H9 (cell line): Measurements from ENCODE around the gene GCGR. TPM values are rescaled to one million over a fixed set of nuclear protein-coding genes. Genes with fewer than 3 reads are reported as not detected.

Experiments used
- DNase-seq: peaks from one replicate; pipeline ENCODE4 v3.0.0-alpha.2; 2017
- H2AFZ ChIP-seq: one replicate; pipeline ENCODE4 v1.6.1; 2013; ENCODE audit warnings: mild to moderate bottlenecking, low read length, control low read depth, moderate library complexity
- H2AK5ac ChIP-seq: 2 replicates; pipeline ENCODE4 v1.6.1; 2013; ENCODE audit warnings: low read length, control low read depth, mixed read lengths; ENCODE audit not compliant: insufficient read length
- H2BK120ac ChIP-seq: one replicate; pipeline ENCODE4 v1.6.1; 2013; ENCODE audit warnings: low read depth, mild to moderate bottlenecking, low read length, control low read depth, inconsistent platforms; ENCODE audit not compliant: poor library complexity, severe bottlenecking
- H2BK12ac ChIP-seq: 2 replicates; pipeline ENCODE4 v1.6.1; 2013; ENCODE audit warnings: low read length, control low read depth, mixed read lengths, low read depth; ENCODE audit not compliant: insufficient read length
- H2BK15ac ChIP-seq: 2 replicates; pipeline ENCODE4 v1.6.1; 2013; ENCODE audit warnings: low read depth, low read length, control low read depth
- H2BK20ac ChIP-seq: one replicate; pipeline ENCODE4 v1.6.1; 2013; ENCODE audit warnings: low read depth, mild to moderate bottlenecking, low read length, control low read depth, inconsistent platforms; ENCODE audit not compliant: poor library complexity, severe bottlenecking
- H2BK5ac ChIP-seq: 2 replicates; pipeline ENCODE4 v1.6.1; 2013; ENCODE audit warnings: low read length, control low read depth, mixed read lengths; ENCODE audit not compliant: insufficient read length
- H3K14ac ChIP-seq: 2 replicates; pipeline ENCODE4 v1.6.1; 2013; ENCODE audit warnings: low read length, control low read depth; ENCODE audit not compliant: insufficient read depth
- H3K18ac ChIP-seq: 2 replicates; pipeline ENCODE4 v1.6.1; 2013; ENCODE audit warnings: low read depth, mild to moderate bottlenecking, mixed read lengths, low read length, control low read depth; ENCODE audit not compliant: insufficient read length
- H3K23ac ChIP-seq: 2 replicates; pipeline ENCODE4 v1.6.1; 2013; ENCODE audit warnings: low read length, control low read depth, mixed read lengths, low read depth; ENCODE audit not compliant: insufficient read length
- H3K23me2 ChIP-seq: 2 replicates; pipeline ENCODE4 v1.6.1; 2013; ENCODE audit warnings: low read depth, mild to moderate bottlenecking, mixed read lengths, low read length, control low read depth; ENCODE audit not compliant: insufficient read length, poor library complexity, severe bottlenecking
- H3K27ac ChIP-seq: 2 replicates; pipeline ENCODE4 v1.5.1; 2013; ENCODE audit warnings: low read length, control low read depth, mixed read lengths, low read depth; ENCODE audit not compliant: insufficient read length
- H3K27me3 ChIP-seq: 2 replicates; pipeline ENCODE4 v1.6.1; 2013; ENCODE audit warnings: low read length, control low read depth, inconsistent platforms; ENCODE audit not compliant: insufficient read depth
- H3K4ac ChIP-seq: 2 replicates; pipeline ENCODE4 v1.6.1; 2013; ENCODE audit warnings: low read depth, mild to moderate bottlenecking, control low read depth, inconsistent platforms, low read length, moderate library complexity
- H3K4me1 ChIP-seq: 2 replicates; pipeline ENCODE4 v1.6.1; 2013; ENCODE audit warnings: low read length, control low read depth, inconsistent platforms; ENCODE audit not compliant: insufficient read depth
- H3K4me2 ChIP-seq: 2 replicates; pipeline ENCODE4 v1.6.1; 2013; ENCODE audit warnings: low read length, control low read depth, mixed read lengths; ENCODE audit not compliant: insufficient read length, insufficient read depth
- H3K56ac ChIP-seq: 2 replicates; pipeline ENCODE4 v1.6.1; 2013; ENCODE audit warnings: low read depth, mild to moderate bottlenecking, mixed read lengths, low read length, control low read depth; ENCODE audit not compliant: insufficient read length
- H3K79me1 ChIP-seq: 2 replicates; pipeline ENCODE4 v1.6.1; 2013; ENCODE audit warnings: low read depth, mild to moderate bottlenecking, moderate library complexity, low read length, control low read depth, inconsistent platforms; ENCODE audit not compliant: insufficient read depth, poor library complexity, severe bottlenecking
- H3K79me2 ChIP-seq: 2 replicates; pipeline ENCODE4 v1.6.1; 2013; ENCODE audit warnings: low read length, control low read depth, inconsistent platforms; ENCODE audit not compliant: insufficient read depth
- H3K9ac ChIP-seq: 2 replicates; pipeline ENCODE4 v1.6.1; 2013; ENCODE audit warnings: low read length, control low read depth, mixed read lengths; ENCODE audit not compliant: insufficient read length; ENCODE audit errors: extremely low read depth
- H3K9me3 ChIP-seq: one replicate; pipeline ENCODE4 v1.6.1; 2013; ENCODE audit warnings: low read depth, low read length, inconsistent platforms; ENCODE audit not compliant: control insufficient read depth
- H3T11ph ChIP-seq: one replicate; pipeline ENCODE4 v1.6.1; 2013; ENCODE audit warnings: mild to moderate bottlenecking, low read length, control low read depth, inconsistent platforms
- H4K20me1 ChIP-seq: one replicate; pipeline ENCODE4 v1.6.1; 2013; ENCODE audit not compliant: control insufficient read depth, insufficient read length, insufficient read depth
- H4K5ac ChIP-seq: 2 replicates; pipeline ENCODE4 v1.6.1; 2013; ENCODE audit warnings: low read depth, mild to moderate bottlenecking, mixed read lengths, low read length, control low read depth; ENCODE audit not compliant: insufficient read length
- H4K8ac ChIP-seq: replicated peaks from 2 replicates; pipeline ENCODE4 v1.6.1; 2013; ENCODE audit warnings: low read length, control low read depth, mixed read lengths, low read depth; ENCODE audit not compliant: insufficient read length
- H4K91ac ChIP-seq: 2 replicates; pipeline ENCODE4 v1.6.1; 2013; ENCODE audit warnings: low read depth, mild to moderate bottlenecking, moderate library complexity, mixed read lengths, low read length, control low read depth; ENCODE audit not compliant: insufficient read length
- H3K27ac Mint-ChIP-seq, 3 experiments: 2 replicates in 2 of 3; 3 replicates in 1 of 3; pipeline ENCODE4 v1.8.0; 2020 to 2021; ENCODE audit warnings: mixed read lengths in 3 of 3, mild to moderate bottlenecking in 1 of 3, moderate library complexity in 1 of 3
- H3K27me3 Mint-ChIP-seq: 2 replicates; pipeline ENCODE4 v1.8.0; 2021; ENCODE audit warnings: low read depth, mild to moderate bottlenecking, moderate library complexity, mixed read lengths
- H3K36me3 Mint-ChIP-seq, 3 experiments: 2 replicates in 2 of 3; 3 replicates in 1 of 3; pipeline ENCODE4 v1.8.0; 2020 to 2021; ENCODE audit warnings: low read depth in 3 of 3, mixed read lengths in 3 of 3; ENCODE audit not compliant: insufficient read depth in 1 of 3
- H3K4me1 Mint-ChIP-seq, 2 experiments: 2 replicates each; pipeline ENCODE4 v1.8.0; 2020; ENCODE audit warnings: mixed read lengths in 2 of 2
- H3K4me3 Mint-ChIP-seq, 2 experiments: 2 replicates in 1 of 2; 3 replicates in 1 of 2; pipeline ENCODE4 v1.8.0; 2020 to 2021; ENCODE audit warnings: mild to moderate bottlenecking in 2 of 2, mixed read lengths in 2 of 2, moderate library complexity in 1 of 2
- H3K9me3 Mint-ChIP-seq, 2 experiments: 2 replicates in 1 of 2; 3 replicates in 1 of 2; pipeline ENCODE4 v1.8.0; 2020; ENCODE audit warnings: mild to moderate bottlenecking in 2 of 2, mixed read lengths in 2 of 2, moderate library complexity in 1 of 2
- CTCF ChIP-seq: fragments of 200-600 bp; sonication (generic); conservative IDR thresholded peaks from 3 replicates; pipeline ENCODE4 v1.8.0; 2021; ENCODE audit warnings: antibody characterized with exemption, mild to moderate bottlenecking
- WGBS: extraction: QIAGEN DNeasy Blood & Tissue Kit; methylation state at CpG from one replicate; pipeline ENCODE4 v1.1.7; 2013; ENCODE audit warnings: missing lambda C conversion rate, low lambda C conversion rate, mixed read lengths; ENCODE audit not compliant: insufficient read length; ENCODE audit errors: extremely low coverage; 5-methylcytosine and 5-hydroxymethylcytosine counted together
- total RNA-seq: library from RNA; stranded (reverse); gene quantifications from 2 replicates; pipeline ENCODE4 v1.2.1, GENCODE V29; 2021

The GCGR gene
- total RNA-seq, 1 experiment from 2014 or later = 0.24 TPM

DNA sequence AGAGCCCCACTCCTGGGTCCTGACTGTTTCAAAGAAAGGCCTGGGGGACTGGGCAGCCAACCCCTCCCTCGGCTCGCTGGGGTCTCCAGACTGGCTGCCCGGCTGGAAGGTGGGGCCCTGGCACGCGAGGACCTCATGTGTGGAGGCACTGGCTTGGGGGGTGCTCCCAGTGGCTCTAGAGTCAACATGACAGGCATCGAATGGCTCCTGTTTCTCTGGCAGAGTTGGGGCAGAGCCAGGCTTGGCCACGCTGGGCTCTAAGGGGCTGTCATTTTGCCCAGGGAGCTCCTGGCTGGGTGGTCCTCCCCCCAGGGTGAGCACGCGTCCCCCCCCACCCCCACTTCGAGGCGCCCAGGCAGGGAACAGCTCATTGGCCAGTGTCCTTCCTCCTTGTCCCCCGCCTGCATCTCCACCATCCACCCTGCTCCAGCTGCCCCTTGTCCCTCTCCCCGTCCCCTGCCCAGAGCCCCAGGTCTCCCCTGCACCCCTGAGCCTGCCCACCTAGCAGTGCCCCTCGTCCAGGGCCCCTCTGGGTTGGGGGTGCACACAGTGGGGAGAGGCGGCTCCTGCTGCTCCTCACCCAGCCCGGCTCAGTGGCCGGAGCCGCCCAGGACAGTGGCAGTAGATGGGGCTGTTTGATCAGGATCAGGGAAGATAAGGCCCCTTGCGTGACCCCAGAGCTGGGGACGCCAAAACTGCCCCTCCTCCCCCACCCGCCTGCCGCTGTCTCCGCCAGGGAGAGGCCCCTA is 2.7 kb downstream of the GCGR start:
- no peak overlapping the region for H4K91ac ChIP-seq
- TF ChIP-seq CTCF = no peak
- Mint-ChIP-seq H3K27me3 (peaks cover 73% of the 10 kb centered on the region), H3K27ac (no peak overlapping the region), H3K36me3 (no peaks in the 10 kb centered on the region), H3K4me3 (no peak overlapping the region), H3K4me1 (peaks cover 0 to 6% of the 10 kb centered on the region in 2 experiments; a peak in 1 of 4 replicates), H3K9me3 (no peaks in the 10 kb centered on the region; a peak in 3 of 5 replicates)
- H3K79me1 ChIP-seq = no peaks in the 10 kb centered on the region
- H3K18ac ChIP-seq = no peak overlapping the region
- no peak overlapping the region for H2BK120ac ChIP-seq
- H2BK12ac ChIP-seq = no peak overlapping the region
- H3K9me3 ChIP-seq = no peaks in the 10 kb centered on the region
- no peak overlapping the region for H4K5ac ChIP-seq
- no peak overlapping the region for H2BK20ac ChIP-seq
- peaks cover 32% of the 10 kb centered on the region for H3K27me3 ChIP-seq
- no peak overlapping the region for H3K4me2 ChIP-seq
- WGBS = no CpG with 5 or more reads among the region's 23 CpGs
- no peak overlapping the region for H3K4ac ChIP-seq
- H3K4me1 ChIP-seq = no peaks in the 10 kb centered on the region
- no peak overlapping the region for H2BK5ac ChIP-seq
- no peak overlapping the region for H4K8ac ChIP-seq
- H3K14ac ChIP-seq = no peak overlapping the region
- H2AFZ ChIP-seq = no peak overlapping the region
- no peak overlapping the region for H3K9ac ChIP-seq
- H4K20me1 ChIP-seq = no peaks in the 10 kb centered on the region
- H2BK15ac ChIP-seq = no peak overlapping the region
- no peak for DNase-seq
- H3K27ac ChIP-seq = no peak overlapping the region
- H3K23ac ChIP-seq = no peak overlapping the region
- H3K23me2 ChIP-seq = peaks cover 6% of the 10 kb centered on the region
- no peak overlapping the region for H3T11ph ChIP-seq
- H3K79me2 ChIP-seq = no peaks in the 10 kb centered on the region
- no peak overlapping the region for H2AK5ac ChIP-seq
- H3K56ac ChIP-seq = no peak overlapping the region
